ENCODE measurements around the gene CCT8.
"Not testable (repeated sequence)": the region's sequence is repeated elsewhere in the genome, so short reads cannot be mapped to it uniquely, and the experiment has no call there.

CCT8 gene

DNA sequence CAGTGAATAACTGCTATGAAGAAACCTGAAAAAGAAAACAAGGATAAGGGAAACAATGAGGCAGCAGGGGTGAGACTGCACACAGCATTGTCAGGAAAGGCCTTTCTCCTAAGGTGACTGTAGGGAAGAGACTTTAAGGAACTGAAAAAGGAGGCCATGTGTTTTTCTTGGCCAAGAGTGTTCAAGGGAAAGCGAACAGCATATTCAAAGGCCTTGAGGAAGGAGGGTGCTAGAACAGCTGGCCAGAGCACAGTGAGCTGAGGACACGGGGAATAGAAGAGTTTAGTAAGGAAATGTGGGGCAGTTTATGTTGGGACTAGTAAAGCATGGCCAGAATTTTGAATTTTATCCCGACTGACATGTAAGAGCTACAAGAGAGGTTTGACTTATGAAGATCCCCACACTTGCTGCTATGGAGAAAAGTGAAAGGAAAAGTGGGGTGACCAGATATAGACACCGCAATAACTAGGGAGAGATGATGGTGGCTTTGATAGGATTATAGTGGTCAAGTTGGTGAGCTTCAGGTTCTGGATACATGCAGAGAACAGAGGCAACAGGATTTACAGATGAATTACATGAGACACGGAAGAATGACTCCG lies 55.7 kb downstream of the CCT8 start:
- DNase-seq: no peak

DNA sequence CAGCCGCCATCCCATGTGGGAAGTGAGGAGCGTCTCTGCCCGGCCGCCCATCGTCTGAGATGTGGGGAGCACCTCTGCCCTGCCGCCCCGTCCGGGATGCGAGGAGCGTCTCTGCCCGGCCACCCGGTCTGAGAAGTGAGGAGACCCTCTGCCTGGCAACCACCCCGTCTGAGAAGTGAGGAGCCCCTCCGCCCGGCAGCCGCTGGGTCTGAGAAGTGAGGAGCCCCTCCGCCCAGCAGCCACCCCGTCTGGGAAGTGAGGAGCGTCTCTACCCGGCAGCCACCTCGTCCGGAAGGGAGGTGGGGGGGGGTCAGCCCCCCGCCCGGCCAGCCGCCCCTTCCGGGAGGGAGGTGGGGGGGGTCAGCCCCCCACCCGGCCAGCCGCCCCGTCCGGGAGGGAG lies 62.2 kb downstream of the CCT8 start:
- not testable (repeated sequence) for DNase-seq

DNA sequence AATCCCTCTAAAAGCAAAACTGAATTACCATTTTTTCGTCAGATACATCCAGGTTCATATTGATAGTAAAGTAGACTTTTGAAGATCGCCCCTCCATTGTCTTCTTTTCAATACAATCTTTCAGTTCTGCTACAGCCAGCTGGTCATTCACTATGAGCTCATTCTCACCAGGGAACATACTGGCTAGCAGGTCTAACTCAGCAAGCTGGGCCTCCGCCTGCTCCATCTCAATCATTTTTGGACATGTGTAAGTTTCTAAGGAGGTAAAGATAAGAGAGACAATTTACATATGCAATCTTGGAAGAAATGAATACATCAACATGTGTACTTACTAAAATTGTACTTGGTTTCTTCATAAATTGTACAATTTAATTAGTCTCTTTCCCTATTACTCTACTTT lies 65.1 kb downstream of the CCT8 start:
- no peak for DNase-seq

DNA sequence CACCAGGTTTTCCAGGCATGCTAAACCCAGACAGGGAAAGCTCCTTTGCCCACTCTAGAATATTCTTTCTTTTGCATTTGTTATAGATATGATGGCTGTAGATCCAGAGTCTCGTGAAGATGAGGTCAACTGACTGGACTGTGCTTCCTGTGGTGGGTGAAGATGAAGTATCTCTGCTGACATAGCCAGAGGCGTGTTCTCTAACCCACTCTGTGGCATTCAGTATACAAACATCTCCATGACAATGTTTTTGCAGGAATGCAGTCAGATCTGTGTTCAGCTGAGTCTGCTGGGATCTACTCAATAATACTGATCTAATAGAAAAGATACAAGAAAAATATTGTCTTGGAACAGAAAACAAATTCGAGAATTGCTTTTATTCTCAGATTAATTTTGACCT lies 65.6 kb downstream of the CCT8 start:
- no peak for DNase-seq

DNA sequence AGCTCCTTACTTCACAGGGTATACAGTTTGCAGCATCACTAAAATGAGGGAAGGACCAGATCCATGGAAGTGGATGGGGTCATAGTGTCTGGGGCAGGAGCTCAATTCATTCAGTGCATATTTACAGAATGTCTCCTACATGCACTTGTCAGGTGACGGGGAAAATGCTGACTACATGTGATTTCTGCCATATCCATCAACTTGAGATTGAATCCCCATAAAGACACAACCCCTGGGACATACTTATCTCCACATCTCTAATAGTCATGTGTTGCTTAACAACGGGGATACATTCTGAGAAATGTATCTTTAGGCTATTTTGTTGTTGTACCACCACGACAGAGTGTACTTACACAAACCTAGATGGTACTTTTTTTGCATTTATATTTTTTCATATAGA lies 66.3 kb downstream of the CCT8 start:
- DNase-seq: no peak
